A172 (cell line): ENCODE data around the gene CRIM1. TPM values are rescaled to one million over a fixed set of nuclear protein-coding genes. Genes with fewer than 3 reads are reported as not detected.

Source experiments
- DNase-seq: peaks from one replicate; pipeline ENCODE4 v3.0.0-alpha.2; 2015; ENCODE audit warnings: low spot score
- total RNA-seq: library from RNA; depleted of rRNA; stranded (reverse); fragments of >200 nt; shearing (Covaris generic); gene quantifications from 2 replicates; pipeline ENCODE4 v1.2.3, GENCODE V29; 2014; rRNA removed

The CRIM1 gene
- total RNA-seq, 1 experiment from 2014 or later: 406 TPM

DNA sequence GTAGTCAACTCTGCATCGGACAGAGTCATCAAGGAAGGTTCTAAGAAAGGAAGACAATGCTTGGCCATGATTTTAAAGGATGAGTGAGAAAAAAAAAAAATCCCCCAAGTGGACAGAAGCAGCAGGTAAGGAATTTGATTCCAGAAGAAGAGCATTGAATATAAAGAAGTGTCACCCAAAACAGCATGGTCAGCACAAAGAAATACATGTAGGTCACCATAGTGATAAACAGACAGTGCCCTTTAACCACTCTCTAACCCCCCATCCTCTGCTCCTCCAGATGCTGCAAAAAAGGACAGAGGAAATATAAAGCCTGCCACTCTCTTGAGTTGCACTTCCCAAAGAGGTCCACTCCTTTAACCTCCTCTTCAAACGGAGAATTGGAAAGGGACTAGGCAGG, 219.0 kb downstream of the CRIM1 start:
- DNase-seq: no peak

DNA sequence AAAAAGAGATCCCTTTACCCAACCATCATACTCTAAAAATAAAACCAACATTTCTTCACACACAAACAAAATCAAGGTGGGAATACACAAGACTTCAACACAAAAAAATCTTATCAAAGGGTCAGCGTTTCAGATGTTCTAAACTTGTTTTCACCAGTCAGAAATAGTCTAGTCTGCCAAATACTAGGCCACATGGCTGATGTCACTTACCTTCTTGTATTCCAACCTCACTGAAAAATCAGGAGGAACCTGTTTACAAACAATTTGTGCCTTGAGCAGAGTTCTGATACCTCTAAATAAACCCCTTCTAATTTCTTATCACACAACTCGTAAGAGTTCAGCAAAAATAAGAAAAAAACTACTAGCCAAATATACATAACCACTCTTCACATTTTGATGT, 222.3 kb downstream of the CRIM1 start:
- DNase-seq: no peak

DNA sequence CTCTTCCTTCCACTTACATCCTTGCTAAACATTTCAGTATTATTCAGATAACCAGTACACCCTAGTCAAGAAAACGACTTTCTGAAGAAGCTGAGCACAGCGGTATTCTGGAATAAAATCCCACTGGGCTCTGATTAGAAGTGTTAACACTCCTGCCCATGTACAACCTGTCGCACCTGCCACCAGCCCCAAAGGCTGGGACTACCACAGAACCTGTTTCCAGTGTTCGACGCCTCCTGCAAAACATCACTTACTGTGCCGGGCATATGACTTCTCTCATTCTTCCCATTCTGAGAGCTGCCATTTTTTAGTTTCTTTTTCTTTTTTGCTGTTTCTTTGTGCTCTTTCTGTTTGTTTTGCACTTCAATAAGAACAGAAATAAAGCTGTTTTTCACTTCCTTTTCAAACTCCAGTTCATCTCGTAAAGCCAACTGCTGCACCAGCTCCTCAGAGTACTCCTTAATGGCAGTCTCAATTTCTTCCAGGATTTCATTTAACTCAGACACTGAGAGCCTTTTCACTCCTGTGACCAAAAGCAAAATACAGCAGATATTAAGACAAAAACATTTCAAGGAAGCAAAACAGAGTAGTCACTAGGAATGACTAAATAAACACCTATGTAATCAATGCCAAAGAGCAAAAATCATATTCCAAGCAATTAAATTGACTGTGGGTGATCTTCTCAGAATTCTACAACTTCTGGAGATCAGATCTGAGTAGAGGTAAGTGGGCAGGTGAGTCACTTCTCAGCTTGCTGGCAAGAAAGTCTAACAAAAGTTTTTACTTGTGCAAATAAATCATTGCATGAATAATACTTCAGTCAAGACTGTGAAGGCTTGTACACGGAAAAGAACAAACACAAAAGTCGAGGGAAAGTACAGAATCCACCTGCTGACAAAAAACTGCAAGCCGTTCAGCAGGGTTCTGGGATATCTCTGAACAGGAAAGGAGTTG, 223.0 kb downstream of the CRIM1 start:
- peak; percentile 47 for DNase-seq

- no peak for DNase-seq
Measured at GRCh38 chr2:36579297-36579664, 223.7 kb downstream of the CRIM1 start.

- DNase-seq: no peak
Measured at GRCh38 chr2:36582538-36582937, 227.0 kb downstream of the CRIM1 start.

DNA sequence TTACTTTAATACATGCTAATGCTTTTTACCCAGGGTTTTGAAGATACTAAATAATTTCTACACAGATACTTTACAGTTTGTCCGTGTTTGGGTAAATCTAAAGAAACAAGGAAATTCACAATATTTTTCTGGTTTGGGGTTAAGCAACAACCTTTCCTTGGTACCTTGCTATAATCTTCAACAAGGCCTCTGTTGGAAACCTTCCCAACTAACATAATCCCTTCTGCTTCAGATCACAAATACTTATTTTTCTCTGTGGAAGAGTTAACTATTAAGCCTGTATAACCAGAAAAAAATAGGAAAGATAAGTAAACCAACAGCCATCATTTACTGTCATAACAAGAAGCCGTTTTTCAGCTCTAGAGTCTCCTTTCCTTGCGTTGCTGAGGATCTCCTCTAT, 227.4 kb downstream of the CRIM1 start:
- DNase-seq: no peak

DNA sequence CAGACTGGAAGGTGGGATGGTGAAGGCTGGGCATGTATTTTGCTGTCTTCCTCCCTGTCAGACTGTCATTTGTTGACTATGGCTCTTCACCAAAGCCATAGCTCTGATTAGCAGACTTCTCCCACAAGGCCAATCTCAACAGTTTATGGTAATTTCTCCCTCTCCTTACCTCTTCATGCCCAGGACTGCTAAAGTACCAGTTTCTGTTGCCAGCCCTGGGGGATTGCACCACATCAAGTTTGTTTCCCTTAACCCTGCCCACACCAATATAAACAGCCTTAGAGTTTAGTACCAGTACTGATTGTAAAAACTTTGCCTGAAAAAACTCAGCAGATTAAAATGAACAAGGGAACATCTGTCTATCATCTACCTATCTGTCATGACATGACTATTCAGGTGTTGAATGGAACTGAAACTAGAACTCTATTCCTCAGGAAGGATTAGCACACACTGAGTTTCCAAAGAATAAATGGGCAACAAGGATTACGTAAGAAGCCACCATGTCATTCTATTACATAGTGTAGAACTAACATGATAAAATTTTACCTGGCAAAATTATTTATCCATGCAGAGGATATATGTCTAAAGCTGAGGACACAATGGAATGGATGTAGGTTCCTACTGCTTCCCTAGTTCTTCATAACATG, 228.7 kb downstream of the CRIM1 start:
- no peak for DNase-seq

GRCh38 chr2:36586672-36587071, 231.1 kb downstream of the CRIM1 start:
- no peak for DNase-seq

DNA sequence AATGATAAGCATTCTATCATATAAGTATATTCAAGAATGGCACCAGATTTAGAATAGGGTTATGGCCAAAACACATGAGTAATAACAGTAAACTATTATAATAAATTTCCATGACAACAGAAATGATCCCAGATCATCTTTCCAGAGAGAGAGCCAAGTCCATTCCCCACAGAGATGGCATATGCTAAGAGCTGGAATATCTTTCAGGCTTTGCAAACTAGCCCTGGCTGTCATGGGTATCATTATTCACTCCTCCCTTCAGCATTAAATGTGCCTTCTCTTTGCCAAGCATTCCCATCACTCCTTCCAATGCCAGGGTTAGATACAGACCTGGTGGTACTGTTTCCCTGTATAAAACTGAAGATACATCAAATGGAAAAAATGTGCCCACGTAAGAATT, 231.5 kb downstream of the CRIM1 start:
- no peak for DNase-seq

DNA sequence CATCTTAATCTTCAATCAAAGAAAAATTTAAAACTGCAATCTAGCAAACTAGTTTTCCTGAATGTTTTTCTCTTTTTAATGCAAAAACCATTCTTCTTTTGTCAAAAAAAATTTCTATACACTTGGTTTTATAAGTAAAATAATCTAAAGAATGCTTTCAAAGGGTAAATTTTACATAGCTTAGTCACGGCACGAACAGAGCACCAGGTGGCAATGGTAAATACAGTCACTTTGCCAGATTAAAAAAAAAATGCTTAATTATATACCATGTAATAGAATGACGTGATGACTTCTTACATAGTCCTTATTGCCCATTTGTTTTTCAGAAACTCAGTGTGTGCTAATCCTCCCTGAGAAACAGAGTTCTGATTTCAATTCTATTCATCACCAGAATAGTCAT, 232.0 kb downstream of the CRIM1 start:
- no peak for DNase-seq

DNA sequence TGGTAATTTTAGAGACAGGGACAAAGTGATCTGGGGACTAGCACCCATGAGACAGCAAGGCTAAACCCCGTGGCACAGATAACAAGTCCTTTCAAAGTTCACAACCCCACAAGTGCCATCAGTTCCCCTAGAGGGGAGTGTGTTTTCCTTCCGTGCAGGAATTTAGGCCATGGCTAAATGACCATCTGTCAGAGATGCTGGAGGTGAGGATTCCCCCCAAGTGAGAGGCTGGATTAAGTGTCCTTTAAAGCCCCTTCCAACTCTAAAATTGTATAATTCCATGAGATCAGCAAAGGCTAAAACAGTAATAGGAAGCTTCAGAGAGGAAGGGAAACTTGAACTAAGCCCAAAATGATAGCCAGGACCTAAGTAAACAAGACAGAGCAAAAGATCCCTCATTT, 233.7 kb downstream of the CRIM1 start:
- no peak for DNase-seq

GRCh38 chr2:36594849-36595248, 239.3 kb downstream of the CRIM1 start:
- DNase-seq: no peak

- DNase-seq: no peak
Measured at GRCh38 chr2:36596397-36596796, 240.8 kb downstream of the CRIM1 start.

GRCh38 chr2:36597003-36597531, 241.5 kb downstream of the CRIM1 start:
- no peak for DNase-seq

DNA sequence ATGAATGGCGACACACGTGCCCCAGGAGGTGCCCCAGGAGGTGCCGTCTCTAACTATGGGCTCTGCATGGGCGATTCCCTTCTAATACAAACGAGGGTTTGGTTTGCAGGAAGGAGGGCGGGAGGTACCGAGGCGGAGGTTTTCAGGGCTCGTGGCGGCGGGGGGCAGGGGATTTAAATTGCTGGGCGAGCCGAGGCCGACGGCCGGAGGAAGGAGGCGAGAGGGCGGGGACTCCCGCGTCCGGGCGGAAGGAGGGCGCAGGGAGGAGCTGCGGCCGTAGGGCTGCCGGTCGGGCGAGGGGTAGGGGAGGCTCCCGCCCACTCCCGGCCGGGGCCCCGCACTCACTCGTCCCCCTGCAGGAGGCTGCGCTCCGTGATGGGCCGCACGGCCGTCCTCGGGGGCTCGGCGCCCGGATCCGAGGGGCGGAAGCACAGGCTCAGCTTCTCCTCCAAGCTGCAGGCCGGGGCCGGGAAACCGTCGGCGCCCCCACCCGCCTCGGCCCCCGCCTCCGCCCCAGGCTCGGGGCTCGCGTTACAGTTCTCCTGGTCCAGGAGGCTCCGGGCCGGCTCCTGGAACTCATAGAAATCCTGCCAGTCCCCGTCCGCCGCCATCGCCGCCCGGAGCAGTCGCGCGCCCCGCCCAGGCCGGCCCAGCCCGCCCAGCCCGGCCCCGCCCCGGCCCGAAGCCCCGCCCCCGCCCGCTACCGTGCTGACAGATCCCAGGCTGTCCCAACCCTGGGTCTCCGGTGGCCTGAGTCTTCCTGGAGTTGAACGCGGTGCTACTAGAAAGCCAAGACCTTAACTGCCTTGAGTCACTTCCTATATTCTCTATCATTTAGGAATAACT, 242.2 kb downstream of the CRIM1 start, which contains the start of gene FEZ2:
Gene FEZ2 (minus strand): TSS at position 637 of the 846 bp plus-strand sequence. CDS start 26 bp downstream, at position 611.
- peak; percentile 75 for DNase-seq

Other genes with a start within 250 kb of the CRIM1 start
- 190 and 290 TPM in 2 replicates for gene FEZ2, start 242.4 kb downstream of the CRIM1 start, total RNA-seq